ENCODE results near the gene RASSF10. TPM values are rescaled to one million over a fixed set of nuclear protein-coding genes. Genes with fewer than 3 reads are reported as not detected.

RASSF10 gene
- total RNA-seq, 1 donor from 2014 or later, result 2.9 TPM

DNA sequence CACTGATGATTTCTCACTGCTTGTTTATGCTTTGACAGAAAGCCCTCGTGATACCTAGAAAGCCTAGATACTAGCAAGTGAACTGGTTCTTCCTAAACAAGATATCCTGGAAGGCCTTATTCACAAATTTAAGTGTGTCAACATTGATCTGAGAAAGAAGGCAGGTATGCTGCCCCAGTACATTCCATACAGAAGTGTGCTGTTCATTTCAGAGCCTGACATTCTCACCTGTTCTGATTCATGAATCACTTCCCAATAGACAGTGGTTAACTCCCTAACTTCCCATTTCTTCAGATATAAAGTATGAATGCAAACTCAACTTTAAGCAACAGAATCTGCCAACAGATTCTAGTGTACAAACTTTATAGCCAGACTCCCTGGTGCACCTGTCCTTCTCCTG, 15.5 kb upstream of the RASSF10 start:
- no peak for DNase-seq (ENCODE audit: low spot score)
- Histone ChIP-seq H2AFZ (replicated peaks) (no peak overlapping the region), H3K27ac (no peak overlapping the region), H3F3A (ENCODE audit: low read depth) (no peaks in the 10 kb centered on the region), H3K9ac (no peak overlapping the region), H3K4me3 (no peak overlapping the region), H4K20me1 (ENCODE audit: low read depth) (no peaks in the 10 kb centered on the region), H3K27me3 (no peaks in the 10 kb centered on the region), H3K4me2 (no peak overlapping the region), H3K4me1 (peaks cover 8% of the 10 kb centered on the region), H3K36me3 (no peaks in the 10 kb centered on the region), H3K79me2 (ENCODE audit: low read depth) (no peaks in the 10 kb centered on the region), H3K9me3 (ENCODE audit: low read depth) (no peaks in the 10 kb centered on the region)
- Mint-ChIP-seq H3K36me3 (no peaks in the 10 kb centered on the region), H3K4me1 (peaks cover 15% of the 10 kb centered on the region), H3K9me3 (peaks cover 4% of the 10 kb centered on the region), H3K27me3 (ENCODE audit: insufficient read depth, low read depth) (no peaks in the 10 kb centered on the region), H3K4me3 (no peak overlapping the region), H3K27ac (peak overlapping the region; percentile 11)
- TF ChIP-seq, protein P1, sequence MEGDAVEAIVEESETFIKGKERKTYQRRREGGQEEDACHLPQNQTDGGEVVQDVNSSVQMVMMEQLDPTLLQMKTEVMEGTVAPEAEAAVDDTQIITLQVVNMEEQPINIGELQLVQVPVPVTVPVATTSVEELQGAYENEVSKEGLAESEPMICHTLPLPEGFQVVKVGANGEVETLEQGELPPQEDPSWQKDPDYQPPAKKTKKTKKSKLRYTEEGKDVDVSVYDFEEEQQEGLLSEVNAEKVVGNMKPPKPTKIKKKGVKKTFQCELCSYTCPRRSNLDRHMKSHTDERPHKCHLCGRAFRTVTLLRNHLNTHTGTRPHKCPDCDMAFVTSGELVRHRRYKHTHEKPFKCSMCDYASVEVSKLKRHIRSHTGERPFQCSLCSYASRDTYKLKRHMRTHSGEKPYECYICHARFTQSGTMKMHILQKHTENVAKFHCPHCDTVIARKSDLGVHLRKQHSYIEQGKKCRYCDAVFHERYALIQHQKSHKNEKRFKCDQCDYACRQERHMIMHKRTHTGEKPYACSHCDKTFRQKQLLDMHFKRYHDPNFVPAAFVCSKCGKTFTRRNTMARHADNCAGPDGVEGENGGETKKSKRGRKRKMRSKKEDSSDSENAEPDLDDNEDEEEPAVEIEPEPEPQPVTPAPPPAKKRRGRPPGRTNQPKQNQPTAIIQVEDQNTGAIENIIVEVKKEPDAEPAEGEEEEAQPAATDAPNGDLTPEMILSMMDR (IDR thresholded peaks at IDR 0.05), result no peak
- TF ChIP-seq EZH2 (IDR thresholded peaks at IDR 0.05), result no peak
- TF ChIP-seq EZH2phosphoT487 (IDR thresholded peaks at IDR 0.05), result no peak

- H3K36me3 Mint-ChIP-seq, result peaks cover 3% of the 10 kb centered on the region
- DNase-seq (ENCODE audit: low spot score), result no peak
- Histone ChIP-seq H3F3A (ENCODE audit: low read depth) (no peaks in the 10 kb centered on the region), H3K36me3 (no peaks in the 10 kb centered on the region), H3K4me2 (no peak overlapping the region), H3K27me3 (no peaks in the 10 kb centered on the region), H3K4me1 (peaks cover 5% of the 10 kb centered on the region), H2AFZ (replicated peaks) (no peak overlapping the region), H3K9ac (no peak overlapping the region), H3K79me2 (ENCODE audit: low read depth) (no peaks in the 10 kb centered on the region), H3K4me3 (no peak overlapping the region), H4K20me1 (ENCODE audit: low read depth) (no peaks in the 10 kb centered on the region), H3K27ac (no peak overlapping the region), H3K9me3 (ENCODE audit: low read depth) (no peaks in the 10 kb centered on the region)
- H3K27me3 Mint-ChIP-seq (ENCODE audit: insufficient read depth, low read depth), result no peaks in the 10 kb centered on the region
- no peak overlapping the region for H3K4me3 Mint-ChIP-seq
- no peak for TF ChIP-seq EZH2phosphoT487 (IDR thresholded peaks at IDR 0.05)
- no peak overlapping the region for H3K27ac Mint-ChIP-seq
- peaks cover 9% of the 10 kb centered on the region for H3K4me1 Mint-ChIP-seq
- H3K9me3 Mint-ChIP-seq, result peaks cover 4% of the 10 kb centered on the region
These were observed 14.6 kb upstream of the RASSF10 start for GRCh38 chr11:12994476-12994875.

DNA sequence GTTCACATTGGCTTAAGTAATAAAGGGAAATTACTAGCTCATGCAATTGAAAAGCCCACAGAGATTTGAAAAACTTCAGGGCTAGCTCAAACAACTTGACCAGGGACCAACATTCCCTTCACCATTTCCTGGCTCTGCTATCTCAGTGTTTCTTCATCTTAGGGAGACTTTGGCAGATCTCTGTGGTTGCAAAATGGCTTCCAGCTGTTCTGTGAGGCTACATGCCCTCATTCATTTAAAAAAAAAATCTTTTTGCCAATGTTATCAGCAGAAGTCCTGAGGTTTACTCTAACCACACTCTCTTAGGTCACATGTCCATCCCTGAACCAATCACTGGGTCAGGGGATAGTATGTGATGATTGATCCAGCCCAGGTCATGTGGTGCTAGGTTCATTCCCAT, 13.9 kb upstream of the RASSF10 start:
- H3K4me3 ChIP-seq, result no peak overlapping the region
- H2AFZ ChIP-seq (replicated peaks), result no peak overlapping the region
- Mint-ChIP-seq H3K36me3 (peaks cover 6% of the 10 kb centered on the region), H3K4me3 (no peak overlapping the region), H3K27ac (no peak overlapping the region), H3K27me3 (ENCODE audit: insufficient read depth, low read depth) (peaks cover 1% of the 10 kb centered on the region), H3K9me3 (peaks cover 2% of the 10 kb centered on the region), H3K4me1 (peaks cover 4% of the 10 kb centered on the region)
- no peak for DNase-seq (ENCODE audit: low spot score)
- no peak overlapping the region for H3K9ac ChIP-seq
- H3K27ac ChIP-seq, result no peak overlapping the region
- no peaks in the 10 kb centered on the region for H3K79me2 ChIP-seq (ENCODE audit: low read depth)
- no peaks in the 10 kb centered on the region for H3K27me3 ChIP-seq
- no peaks in the 10 kb centered on the region for H4K20me1 ChIP-seq (ENCODE audit: low read depth)
- H3F3A ChIP-seq (ENCODE audit: low read depth), result no peaks in the 10 kb centered on the region
- no peaks in the 10 kb centered on the region for H3K36me3 ChIP-seq
- no peaks in the 10 kb centered on the region for H3K4me1 ChIP-seq
- no peak overlapping the region for H3K4me2 ChIP-seq
- TF ChIP-seq EZH2 (IDR thresholded peaks at IDR 0.05), result no peak
- TF ChIP-seq EZH2phosphoT487 (IDR thresholded peaks at IDR 0.05), result no peak
- TF ChIP-seq, protein P1 (IDR thresholded peaks at IDR 0.05), result no peak
- no peaks in the 10 kb centered on the region for H3K9me3 ChIP-seq (ENCODE audit: low read depth)

DNA sequence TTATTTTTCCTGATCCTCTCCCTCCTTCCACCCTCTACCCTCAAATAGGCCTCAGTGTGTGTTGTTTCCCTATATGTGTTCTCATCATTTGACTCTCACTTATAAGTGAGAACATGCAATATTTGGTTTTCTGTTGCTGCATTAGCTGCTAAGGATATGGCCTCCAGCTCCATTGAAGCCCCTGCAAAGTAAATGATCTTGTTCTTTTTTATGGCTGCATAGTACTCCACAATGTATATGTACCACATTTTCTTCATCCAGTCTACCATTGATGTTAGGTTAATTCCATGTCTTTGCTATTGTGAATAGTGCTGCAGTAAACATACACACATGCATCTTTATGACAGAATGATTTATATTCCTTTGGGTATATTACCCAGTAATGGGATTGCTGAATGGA, 13.3 kb upstream of the RASSF10 start:
- Histone ChIP-seq H3K9me3 (ENCODE audit: low read depth) (no peaks in the 10 kb centered on the region), H3K36me3 (no peaks in the 10 kb centered on the region), H3K4me2 (no peak overlapping the region), H3K79me2 (ENCODE audit: low read depth) (no peaks in the 10 kb centered on the region), H4K20me1 (ENCODE audit: low read depth) (no peaks in the 10 kb centered on the region), H2AFZ (replicated peaks) (no peak overlapping the region), H3F3A (ENCODE audit: low read depth) (no peaks in the 10 kb centered on the region), H3K4me1 (no peaks in the 10 kb centered on the region), H3K9ac (no peak overlapping the region), H3K27me3 (no peaks in the 10 kb centered on the region), H3K27ac (no peak overlapping the region), H3K4me3 (no peak overlapping the region)
- Mint-ChIP-seq H3K9me3 (peaks cover 3% of the 10 kb centered on the region), H3K36me3 (peaks cover 10% of the 10 kb centered on the region), H3K4me3 (no peak overlapping the region), H3K27me3 (ENCODE audit: insufficient read depth, low read depth) (peaks cover 5% of the 10 kb centered on the region), H3K4me1 (peaks cover 8% of the 10 kb centered on the region), H3K27ac (no peak overlapping the region)
- TF ChIP-seq EZH2phosphoT487 (IDR thresholded peaks at IDR 0.05) (no peak), EZH2 (IDR thresholded peaks at IDR 0.05) (no peak)
- TF ChIP-seq, protein P1 (IDR thresholded peaks at IDR 0.05), result no peak
- no peak for DNase-seq (ENCODE audit: low spot score)

All from neural progenitor cell (in vitro differentiated cells).